ENCODE data around the gene PDE2A. TPM values are rescaled to one million over a fixed set of nuclear protein-coding genes. Genes with fewer than 3 reads are reported as not detected.

PDE2A gene
- total and polyA plus RNA-seq, 2 of the 4 experiments (the other 2 are of a cell fraction) = 0.02 TPM; not detected in 1

- no peak for TF ChIP-seq USF2 (IDR thresholded peaks at IDR 0.05; ENCODE audit: low read depth, low read length)
- TF ChIP-seq ELK1 (IDR thresholded peaks at IDR 0.05; ENCODE audit: borderline replicate concordance, low read depth, low read length) = no peak
- no peak for TF ChIP-seq RCOR1 (IDR thresholded peaks at IDR 0.05; ENCODE audit: insufficient replicate concordance, low read length)
- TF ChIP-seq SMC3 (IDR thresholded peaks at IDR 0.05; ENCODE audit: low read depth, low read length) = no peak
- no peak for TF ChIP-seq RAD21 (IDR thresholded peaks at IDR 0.05; ENCODE audit: low read length)
- no peak for DNase-seq
- no peaks in the 10 kb centered on the region for H3K36me3 ChIP-seq (ENCODE audit: control insufficient read depth, insufficient read depth, low read length)
- H4K8ac ChIP-seq (ENCODE audit: low read depth in 2 of 2, low read length in 2 of 2) = no peak overlapping the region
- no peak overlapping the region for H3K14ac ChIP-seq (replicated peaks; ENCODE audit: low read depth, low read length)
- no peaks in the 10 kb centered on the region for H3K79me1 ChIP-seq (ENCODE audit: low read depth in 1 of 2, low read length in 2 of 2)
- H3K9me3 ChIP-seq (ENCODE audit: control insufficient read depth, insufficient read depth, low read length) = no peaks in the 10 kb centered on the region
- H2AK5ac ChIP-seq (ENCODE audit: low read depth, low read length) = no peak overlapping the region
- BruUV-seq (replicated peaks) = no TSS peak
- peaks cover 85% of the 10 kb centered on the region for H3K27me3 ChIP-seq (ENCODE audit: control insufficient read depth, insufficient read depth, low read length)
- H3K9me1 ChIP-seq (ENCODE audit: insufficient read depth, low read length) = peaks cover 3% of the 10 kb centered on the region; the same call in 1 of the 2 replicates
- H3K9ac ChIP-seq (ENCODE audit: low read depth, low read length) = no peak overlapping the region
- no peak overlapping the region for H2BK5ac ChIP-seq (ENCODE audit: low read depth, low read length, poor library complexity, severe bottlenecking)
- ATAC-seq (ENCODE audit: low read depth) = no peak
- no peaks in the 10 kb centered on the region for H3K4me1 ChIP-seq (ENCODE audit: control insufficient read depth, insufficient read depth, low read length)
- no peak overlapping the region for H3K4ac ChIP-seq (ENCODE audit: low read depth, low read length)
- H2BK15ac ChIP-seq (ENCODE audit: low read depth, low read length) = no peak overlapping the region
- no peak overlapping the region for H3K4me3 ChIP-seq (ENCODE audit: insufficient read depth, low read depth, low read length)
- H2BK20ac ChIP-seq (ENCODE audit: low read depth, low read length) = no peak overlapping the region
- no peak overlapping the region for H3K4me2 ChIP-seq (ENCODE audit: low read depth, low read length)
- no peak overlapping the region for H3K18ac ChIP-seq (ENCODE audit: low read depth, low read length)
- intact Hi-C loops (cut with micrococcal nuclease) = no loop called here
- no peak overlapping the region for H3K27ac ChIP-seq (ENCODE audit: insufficient read depth, low read length)
- H2BK120ac ChIP-seq (ENCODE audit: low read depth, low read length) = no peak overlapping the region
- no peak overlapping the region for H2AFZ ChIP-seq (replicated peaks; ENCODE audit: low read length, poor library complexity)
- H3K23ac ChIP-seq (ENCODE audit: low read depth, low read length) = no peak overlapping the region
- POLR2A ChIA-PET (ENCODE audit: unreplicated experiment) = interaction anchor here (0.5 kb wide), 1 partner anchor 20 kb away, joined by 4 read pairs; no protein-coding TSS in a partner anchor
- no peak overlapping the region for H2AK9ac ChIP-seq (replicated peaks; ENCODE audit: low read depth, low read length, poor library complexity)
- no peak overlapping the region for H3K56ac ChIP-seq (ENCODE audit: extremely low read depth, insufficient read depth, low read length)
- H4K20me1 ChIP-seq (ENCODE audit: insufficient read depth, low read length) = no peaks in the 10 kb centered on the region
- dilution Hi-C loops (cut with HindIII; ENCODE audit: low sequenced_read_pairs, unreplicated experiment) = no loop called here
- no peak overlapping the region for H4K91ac ChIP-seq (ENCODE audit: insufficient read depth, low read depth, low read length)
- no peak overlapping the region for H4K5ac ChIP-seq (ENCODE audit: low read depth, low read length)
- CTCF ChIA-PET = interaction anchor here (1.0 kb wide), 1 partner anchor 32 kb away, joined by 3 read pairs; no protein-coding TSS in a partner anchor
- in situ Hi-C loops (cut with MboI; ENCODE audit: low sequenced_read_pairs) = no loop called here
Observed at GRCh38 chr11:72652133-72652532, 22.1 kb downstream of the PDE2A start.

Measured in IMR-90 (cell line).